ENCODE data around the gene CHD5.

- TF ChIP-seq CTCF (conservative IDR thresholded peaks at IDR 0.05; ENCODE audit: low read depth, low read length): no peak
- TF ChIP-seq MXI1 (IDR thresholded peaks at IDR 0.05; ENCODE audit: borderline replicate concordance, low read depth, low read length): no peak
Measured at GRCh38 chr1:6130596-6130995, 49.5 kb downstream of the CHD5 start.

Data from IMR-90 (cell line).